T-helper 1 cell (primary cell): ENCODE results near the gene PREX1.
"Not testable (repeated sequence)": the region's sequence is repeated elsewhere in the genome, so short reads cannot be mapped to it uniquely, and the experiment has no call there.

Experiments
- DNase-seq, 5 donors: peaks; one replicate each; pipeline ENCODE4 v3.0.0-alpha.2; 2012 to 2020

The PREX1 gene

DNA sequence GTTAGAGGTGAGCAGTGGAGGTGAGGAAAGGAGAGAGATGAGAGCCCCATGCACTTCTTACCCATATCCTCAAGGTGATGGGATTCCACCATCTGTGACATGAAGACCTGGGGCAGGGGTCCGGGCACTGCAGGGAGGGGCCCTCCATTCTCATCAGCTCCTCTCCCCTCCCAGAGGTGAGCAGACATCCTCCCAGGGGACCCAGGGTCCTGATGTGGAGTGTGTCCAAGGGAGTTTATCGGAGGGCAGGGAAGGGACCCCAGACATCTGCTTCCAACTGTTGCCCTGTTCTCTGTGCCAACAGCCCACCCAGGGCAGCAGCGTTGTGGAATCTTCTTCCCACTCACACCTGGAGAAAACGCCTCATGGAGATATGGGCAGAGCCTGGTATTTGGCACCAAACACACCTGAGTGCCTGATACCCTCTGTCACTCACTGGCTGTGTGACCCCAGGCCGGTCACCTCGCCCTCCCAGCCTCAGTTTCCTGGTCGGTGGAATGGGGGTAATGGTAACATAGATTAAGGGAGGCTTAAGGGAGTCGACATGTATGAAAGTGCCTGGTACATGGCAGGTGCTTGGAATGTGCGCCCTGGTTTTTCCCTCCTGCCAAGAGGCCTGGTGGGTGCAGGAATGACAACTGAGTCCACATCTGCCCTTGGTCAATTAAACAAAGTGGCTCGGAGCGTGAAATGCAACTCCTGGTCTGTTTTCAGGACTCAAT lies 227.9 kb downstream of the PREX1 start:
- DNase-seq, result no peak

DNA sequence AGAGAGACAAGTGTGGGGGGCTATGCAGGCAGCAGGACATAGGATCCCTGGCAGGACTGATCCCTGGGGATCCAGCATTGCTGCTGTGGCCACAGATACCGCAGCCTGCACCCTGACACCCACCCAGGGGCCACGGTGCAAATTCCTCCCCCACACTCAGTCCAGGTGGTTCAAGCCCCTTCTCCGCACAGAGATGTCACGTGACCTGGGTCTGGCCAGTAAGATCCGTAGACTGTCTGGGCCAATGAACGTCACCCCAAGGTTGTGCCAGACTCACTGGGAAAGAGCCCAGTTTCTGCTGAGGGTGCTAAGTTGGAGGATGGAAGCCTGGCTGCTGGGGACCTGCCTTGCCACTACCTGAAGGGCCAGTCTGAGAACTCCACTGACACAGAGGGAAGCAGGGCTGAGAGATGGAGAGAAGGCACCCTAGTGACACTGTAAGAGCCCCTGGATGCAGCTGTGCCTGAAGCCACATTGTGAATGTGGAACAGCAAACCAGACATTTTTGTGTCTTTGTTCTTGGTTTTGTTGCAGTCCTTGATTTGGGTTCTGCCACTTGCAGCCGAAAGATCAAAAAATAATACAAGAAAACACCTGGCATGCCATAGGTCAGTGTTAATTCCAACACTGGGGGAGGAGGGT lies 228.6 kb downstream of the PREX1 start:
- no peak for DNase-seq

DNA sequence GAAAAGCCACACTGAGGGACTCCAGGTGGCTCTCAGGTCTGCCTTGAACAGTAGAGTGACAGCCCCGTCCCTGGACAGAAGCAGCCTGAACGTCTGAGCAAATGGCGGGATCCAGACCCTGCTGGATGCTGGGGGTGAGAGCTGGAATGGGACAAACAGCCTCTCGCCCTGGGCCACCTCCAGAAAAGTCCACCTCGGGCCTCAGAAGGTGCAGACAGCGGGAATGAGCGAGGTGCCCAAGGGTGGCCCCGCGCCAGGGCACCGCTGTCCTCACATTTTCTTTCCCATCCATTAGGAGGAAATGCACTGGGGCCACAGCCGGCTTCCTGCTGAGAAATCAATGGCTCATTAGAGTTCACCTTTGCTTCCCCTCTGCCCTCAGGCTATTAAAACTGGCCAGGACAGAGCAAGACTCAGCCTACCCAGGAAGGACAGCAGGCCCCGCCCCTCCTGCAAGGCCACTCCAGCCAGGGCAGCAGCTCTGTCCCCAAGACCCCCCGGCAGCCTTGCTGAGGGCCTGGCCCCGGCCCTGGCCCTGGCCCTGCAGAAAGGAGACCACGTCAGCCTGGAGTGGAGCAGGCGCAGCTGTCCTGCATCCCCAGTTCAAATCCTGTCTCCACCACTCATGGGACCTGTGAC lies 229.4 kb downstream of the PREX1 start:
- not testable (repeated sequence) for DNase-seq

DNA sequence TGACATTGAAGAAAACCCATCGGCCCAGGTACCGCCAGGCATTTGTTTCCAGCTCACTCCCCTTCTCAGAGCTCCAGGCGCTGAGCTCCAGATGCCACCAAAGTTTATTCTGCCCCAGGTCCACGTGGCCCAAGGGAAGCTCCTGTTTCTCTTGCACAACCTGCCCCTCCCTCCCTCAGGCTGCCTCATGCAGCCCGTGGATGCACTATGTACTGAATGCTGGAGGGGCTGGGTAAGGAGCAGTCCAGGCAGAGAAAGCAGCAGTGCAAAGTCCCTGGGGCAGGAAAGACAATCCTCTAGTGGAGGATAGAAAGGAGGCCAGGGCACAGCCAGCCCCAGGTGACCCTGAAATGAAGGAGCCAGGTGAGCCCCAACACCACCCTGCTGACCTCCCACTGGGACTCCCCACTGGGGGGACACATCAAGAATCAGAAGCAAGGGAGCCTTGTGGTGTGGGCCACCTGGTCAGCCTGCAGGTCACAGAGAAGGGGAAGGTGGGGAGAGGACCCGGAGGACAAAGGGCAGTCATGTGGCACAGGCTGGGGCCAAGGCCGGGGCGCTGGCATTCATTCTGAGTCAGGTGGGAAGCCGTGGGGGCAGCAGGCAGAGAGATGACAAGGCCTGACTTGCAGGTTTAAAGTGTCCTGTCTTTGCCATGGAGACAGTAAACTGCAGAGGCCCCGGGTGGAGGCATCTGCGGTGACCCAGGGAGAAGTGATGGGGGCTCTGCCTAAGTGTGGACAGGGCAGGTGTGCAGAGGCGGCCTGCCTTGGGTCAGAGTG lies 230.1 kb downstream of the PREX1 start:
- no peak for DNase-seq

DNA sequence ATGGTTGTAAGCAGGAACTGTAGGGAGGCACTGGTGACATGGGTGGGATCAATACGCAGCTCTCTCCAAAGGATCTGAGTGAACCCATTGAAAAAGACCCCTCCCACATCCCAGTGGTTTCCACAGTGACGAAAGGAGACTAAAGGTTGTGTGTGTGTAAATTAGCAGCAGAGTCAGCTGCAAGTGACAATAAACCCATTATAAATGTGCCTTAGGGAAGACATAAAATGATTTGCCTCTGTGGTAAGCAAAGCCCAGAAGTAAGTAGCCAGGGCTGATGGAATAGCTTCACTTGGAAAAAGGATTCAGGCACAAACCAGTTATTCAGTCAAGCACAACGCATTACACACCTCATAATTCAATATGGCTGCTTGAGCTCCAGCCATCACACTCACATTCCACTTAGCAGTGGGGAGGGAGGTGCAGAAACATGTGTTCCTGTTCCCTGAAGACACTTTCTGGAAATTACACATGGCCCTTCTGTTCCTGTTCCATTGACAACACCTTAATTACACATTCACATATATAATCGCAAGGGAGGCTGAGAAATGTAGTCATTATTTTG lies 231.4 kb downstream of the PREX1 start:
- no peak for DNase-seq

DNA sequence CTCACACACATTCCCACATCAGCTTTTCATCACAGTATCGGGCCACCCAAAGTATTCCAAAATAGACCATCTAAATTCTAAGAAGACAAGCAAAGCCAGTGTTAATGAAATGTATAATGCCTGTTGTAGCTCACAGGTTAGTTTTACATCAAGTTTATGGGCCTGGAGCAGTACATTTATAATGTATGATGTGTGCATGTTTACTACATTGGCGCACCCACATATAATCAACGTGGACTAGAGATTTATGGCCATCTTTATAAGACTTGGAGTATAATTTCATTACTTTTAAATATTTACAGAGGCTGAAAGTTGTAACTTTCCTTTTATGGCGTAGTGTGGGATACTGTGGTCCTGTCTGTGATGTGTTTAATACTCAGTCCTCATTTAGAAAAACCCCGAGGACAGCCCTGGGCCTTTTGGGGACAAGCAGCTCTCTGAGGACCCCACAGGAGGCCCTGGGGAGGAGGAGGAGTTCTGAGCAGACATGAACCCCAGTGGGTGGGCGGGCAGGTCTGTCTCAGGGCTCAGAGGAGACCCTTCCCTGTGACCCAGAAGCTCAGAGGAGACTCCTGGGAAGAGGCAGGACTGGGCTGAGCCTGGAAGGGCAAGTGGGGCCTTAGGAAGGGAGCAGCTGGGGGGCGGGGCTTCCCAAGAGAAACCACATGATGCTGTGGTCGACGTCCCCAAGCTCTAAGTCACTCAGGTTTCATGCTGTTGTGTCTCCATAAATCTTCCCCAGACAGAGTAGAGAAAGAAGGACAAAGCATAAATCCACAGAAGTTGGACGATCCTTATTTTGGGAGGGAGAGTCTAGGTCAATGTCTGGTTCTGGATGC lies 232.1 kb downstream of the PREX1 start:
- no peak for DNase-seq

DNA sequence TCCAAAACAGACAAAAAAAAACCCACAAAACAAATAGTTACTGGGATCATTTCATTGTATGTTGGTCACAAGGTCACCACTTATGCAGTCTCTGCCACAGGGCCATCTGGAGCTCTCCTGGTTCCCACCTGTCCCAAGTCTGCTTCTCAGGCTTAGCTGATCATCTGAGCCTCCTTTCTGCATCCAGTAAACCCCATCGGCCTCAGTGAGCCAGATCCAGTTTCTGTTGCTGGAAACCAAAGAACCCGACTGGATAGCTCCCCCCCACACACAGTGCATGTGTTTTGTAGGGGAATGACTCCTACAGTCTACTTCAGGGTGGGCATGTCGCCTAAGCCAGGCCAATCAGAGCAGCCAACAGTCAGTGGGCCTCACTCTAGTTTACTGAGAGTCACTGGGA lies 233.3 kb downstream of the PREX1 start:
- no peak for DNase-seq

DNA sequence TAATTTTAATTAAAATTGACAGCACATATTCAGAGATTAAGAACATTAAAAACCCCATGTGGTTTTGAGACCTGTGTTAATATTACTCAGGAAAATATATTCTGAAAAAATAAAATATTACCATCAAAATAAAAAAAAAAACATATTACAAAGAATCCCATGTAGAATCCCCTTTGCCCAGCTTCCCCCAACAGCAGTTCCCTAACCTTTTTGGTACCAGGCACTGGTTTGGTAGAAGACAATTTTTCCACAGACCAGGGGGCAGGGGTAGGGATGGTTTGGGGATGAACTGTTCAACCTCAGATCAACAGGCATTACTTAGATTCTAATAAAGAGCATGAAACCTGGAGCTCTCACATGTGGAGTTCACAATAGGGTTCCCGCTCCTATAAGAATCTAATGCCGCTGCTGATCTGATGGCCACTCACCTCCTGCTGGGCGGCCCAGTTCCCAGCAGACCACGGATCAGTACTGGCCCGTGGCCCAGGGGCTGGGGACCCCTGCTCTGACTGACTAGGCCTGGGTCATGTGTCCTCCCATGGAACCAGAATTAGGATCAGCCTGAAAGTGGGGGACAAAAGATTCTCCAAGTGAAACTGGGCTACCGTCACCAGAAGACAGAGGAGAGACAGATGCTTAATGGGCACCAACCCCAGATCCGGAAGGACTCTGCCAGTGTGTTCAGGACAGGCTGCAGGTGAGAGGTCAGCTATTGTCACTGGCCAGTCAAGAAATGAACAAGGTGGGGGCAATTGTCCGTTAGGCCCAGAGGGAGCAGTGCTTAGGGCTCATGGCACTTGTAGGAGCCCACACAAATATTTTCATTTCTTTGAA lies 235.5 kb downstream of the PREX1 start:
- DNase-seq, result no peak

DNA sequence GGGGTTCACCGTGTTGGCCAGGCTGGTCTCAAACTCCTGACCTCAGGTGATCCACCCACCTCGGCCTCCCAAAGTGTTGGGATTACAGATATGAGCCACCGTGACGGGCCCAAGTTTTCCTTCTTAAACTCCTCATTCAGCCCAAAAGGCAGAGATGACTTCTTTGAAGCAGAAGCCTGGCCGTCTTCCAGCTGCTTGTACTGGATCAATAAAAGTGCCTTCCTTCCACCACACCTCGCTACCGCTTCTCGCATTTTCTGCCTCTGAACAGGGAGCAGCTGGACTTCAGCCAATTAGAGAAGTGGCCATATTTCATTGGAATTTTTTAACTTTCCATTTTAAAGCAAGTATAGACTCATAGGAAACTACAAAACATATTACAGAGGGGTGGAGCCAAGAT lies 241.1 kb downstream of the PREX1 start:
- DNase-seq, result no peak

DNA sequence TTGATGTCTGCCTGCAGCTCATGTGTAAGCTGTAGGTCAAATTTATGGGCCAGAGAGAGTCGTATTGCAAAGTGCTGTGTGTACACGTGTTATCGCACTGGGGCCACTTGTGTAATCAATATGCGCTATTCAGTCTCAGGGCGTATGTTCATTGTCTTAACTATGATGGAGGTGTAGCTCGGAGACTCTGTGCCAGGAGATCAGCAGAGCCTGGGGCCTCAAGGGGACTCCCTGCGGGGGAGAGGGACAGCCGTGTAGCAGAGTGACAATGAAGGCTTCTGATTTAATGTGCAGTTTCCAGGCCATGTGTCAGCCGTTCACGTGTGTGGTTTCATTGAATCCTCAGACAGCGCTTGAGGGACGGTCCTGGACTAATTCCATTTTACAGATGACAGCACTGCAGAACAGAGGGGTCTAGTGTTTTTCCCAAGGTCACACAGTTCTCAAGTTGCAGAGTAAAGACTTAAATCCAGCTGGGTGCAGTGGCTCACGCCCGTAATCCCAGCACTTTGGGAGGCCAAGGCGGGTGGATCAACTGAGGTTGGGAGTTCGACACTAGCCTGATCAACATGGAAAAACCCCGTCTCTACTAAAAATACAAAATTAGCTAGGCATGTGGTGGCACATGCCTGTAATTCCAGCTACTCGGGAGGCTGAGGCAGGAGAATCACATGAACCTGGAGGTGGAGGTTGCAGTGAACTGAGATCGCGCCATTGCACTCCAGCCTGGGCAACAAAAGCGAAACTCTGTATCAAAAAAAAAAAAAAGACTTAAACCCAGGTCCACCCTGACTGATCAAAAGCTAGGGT lies 242.5 kb downstream of the PREX1 start:
- no peak for DNase-seq

DNA sequence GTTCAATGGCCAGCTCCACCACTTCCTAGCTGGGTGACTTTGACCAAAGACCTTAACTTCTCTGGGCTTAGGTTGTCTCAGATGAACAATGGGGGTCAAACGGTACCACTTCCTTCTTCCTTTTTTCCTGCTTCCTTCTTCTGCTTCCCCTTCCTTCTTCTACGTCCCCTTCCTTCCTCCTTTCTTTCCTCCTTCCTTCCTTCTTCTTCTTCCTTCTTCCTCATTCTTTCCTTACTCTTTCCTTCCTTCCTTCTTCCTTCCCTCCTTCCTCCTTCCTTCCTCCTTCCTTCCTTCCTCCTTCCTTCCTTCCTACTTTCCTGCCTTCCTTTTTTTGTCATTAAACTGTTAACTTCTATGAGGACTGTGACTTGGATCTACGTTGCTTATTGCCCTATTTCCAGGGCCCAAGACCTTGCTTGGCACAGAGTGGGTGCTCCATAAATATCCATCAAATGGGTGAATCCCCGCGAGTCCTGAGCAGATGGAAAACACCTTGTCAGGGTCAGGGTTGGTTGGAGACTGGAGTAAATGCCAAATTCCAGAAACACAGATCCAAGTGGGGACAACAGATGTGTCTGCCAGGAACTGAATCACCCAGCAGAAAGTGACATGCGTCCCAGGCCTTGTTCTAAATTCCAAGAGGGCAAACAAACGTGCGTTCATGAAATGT lies 243.3 kb downstream of the PREX1 start:
- no peak for DNase-seq

DNA sequence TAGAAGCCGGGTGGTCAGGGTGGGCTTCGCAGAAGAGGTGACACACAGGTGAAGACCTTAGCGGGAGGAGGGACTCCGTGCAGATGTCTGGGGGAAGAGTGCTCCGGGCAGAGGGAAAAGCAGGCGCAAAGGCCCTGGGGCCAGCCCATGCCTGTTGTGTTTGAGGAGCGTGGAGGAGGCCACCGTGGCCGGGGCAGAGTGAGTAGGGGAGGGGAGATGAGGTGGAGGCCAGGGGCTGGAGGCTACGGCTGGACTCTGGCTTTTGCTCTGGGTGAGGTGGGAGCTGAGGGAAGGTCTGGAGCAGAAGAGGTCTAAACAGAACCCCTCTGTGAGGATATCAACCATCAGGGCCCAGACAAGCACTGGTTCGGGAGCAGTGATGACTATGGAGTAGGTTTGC lies 244.0 kb downstream of the PREX1 start:
- DNase-seq, result no peak

DNA sequence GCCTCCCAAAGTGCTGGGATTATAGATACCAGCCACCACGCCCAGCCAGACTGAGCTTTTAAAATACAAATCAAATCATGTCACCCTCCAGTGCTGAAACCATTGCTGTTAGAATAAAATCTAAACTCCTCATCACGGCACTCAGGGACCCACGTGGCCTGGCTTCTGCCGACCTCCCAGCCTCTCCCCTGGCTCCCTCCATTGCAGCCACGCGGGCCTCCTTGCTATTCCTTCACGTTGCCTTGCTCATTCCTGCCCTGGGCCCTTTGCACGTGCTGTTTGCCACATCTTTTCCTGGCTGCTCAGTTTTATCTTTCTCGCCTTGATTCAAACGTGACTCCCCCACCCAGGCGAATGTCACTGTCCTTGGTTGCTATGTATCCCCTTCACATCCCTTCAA lies 244.6 kb downstream of the PREX1 start:
- no peak for DNase-seq

DNA sequence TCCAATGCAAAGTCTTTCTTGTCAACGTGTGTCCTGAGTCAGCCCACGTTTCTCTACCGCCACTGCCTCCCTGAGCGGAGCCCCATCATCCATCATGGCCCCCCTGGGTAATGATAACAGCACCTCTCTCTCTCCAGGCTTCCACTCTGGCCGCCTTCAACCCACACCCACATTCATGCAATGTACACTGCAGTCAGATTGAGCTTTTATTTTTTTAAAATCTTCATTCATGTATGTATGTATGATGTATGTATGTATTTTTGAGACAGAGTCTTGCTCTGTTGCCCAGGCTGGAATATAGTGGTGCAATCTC lies 245.2 kb downstream of the PREX1 start:
- DNase-seq, result no peak

DNA sequence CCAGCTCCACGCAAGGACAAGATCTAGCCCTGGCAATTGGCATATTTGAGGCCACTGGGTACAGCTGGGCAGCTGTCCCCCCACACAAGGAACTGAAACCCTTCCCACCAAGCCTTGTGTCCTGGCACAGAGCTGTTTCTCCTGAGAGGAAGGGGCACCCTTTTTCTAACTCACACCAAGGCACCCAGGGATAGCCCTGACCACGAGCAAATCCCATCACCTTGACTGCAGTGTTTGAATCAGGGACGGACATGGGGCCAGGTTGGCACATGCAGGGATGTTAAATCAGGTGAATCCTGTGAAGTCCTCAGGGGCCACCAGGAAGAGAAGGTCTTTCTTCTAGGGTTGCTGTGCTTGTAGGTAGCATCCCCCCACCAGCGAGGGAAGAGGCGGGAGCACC lies 246.6 kb downstream of the PREX1 start:
- no peak for DNase-seq

DNA sequence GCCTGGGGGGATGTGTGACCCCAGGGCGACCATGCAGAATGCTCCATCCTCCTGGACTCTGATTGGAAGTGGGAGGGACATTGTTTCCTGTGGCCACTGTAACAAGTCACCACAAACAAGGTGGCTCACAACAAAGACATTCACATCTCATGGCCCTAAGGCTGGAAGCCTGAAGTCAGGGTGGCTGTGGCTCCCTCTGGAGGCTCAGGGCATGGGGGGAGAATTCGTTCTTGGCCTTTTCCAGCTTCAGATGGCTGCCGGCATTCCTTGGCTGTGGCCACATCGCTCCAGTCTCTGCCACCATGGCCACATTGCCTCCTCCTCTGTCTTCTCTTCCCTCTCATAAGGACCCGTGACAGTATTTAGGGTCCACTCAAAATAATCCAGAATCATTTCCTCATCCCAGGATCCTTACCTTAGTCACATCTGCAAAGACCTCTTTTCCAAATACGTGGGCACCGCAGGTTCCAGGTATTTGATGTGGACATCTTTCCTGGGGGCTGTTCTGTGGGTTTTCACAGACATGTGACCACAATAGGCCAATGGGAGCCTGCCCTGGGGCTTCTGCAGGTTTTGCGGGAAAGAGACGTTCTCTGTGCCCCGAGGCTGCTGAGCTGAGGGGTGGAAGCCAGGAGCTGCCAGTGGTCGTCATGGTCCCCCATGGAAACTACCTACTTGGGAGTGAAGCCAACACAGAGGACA lies 249.3 kb downstream of the PREX1 start:
- no peak for DNase-seq

DNA sequence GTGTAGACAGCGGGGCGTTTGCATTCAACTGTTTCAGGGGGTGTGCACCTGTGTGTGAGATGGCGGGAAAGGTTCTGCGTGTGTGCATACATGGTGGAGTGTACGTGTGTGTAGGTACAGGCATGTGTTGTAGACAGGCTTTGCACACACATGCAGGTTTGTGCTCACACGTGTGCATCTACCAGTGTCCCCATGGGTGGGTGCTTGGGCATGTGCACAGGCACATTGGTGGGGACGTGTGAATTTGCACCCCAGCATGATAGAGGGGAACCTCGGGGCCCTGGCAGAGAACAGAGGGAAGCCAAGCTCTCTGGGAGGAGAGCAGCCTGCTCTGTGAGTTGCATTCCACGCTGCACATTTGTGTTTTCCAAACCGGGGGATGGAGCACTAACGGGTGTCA lies 250.2 kb downstream of the PREX1 start:
- no peak for DNase-seq

DNA sequence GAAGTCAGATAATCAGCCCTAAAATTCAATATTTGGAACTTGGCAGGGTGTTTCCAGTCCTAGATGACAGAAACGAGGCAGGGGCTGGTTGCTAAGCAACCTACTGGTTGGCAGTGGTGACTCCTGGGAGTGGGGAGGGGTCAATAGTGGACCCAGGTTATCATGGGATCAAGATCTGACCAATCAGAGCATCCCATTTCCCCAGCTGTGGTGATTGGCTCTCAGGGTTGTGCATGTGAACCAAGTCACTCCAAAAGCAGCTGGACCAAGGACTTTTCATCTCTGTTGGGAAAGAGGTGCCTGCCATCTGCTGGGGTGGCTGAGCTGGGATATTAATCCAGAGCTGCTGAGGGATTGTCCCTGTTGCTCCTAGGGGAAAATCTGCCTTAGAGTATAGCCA lies 253.4 kb downstream of the PREX1 start:
- DNase-seq, result no peak
